GM12865 (cell line): Measurements from ENCODE around the gene ALG1.

Source experiments
- DNase-seq: peaks from one replicate; pipeline ENCODE4 v3.0.0; 2010; ENCODE audit warnings: low read depth
- H3K4me3 ChIP-seq: 2 replicates; pipeline ENCODE4 v1.5.1; 2011; ENCODE audit warnings: mild to moderate bottlenecking, low read depth, low read length, control low read depth
- CTCF ChIP-seq: IDR thresholded peaks from 2 replicates; pipeline ENCODE4 v1.5.1; 2011; ENCODE audit warnings: low read length, control low read depth, low read depth, inconsistent platforms; ENCODE audit not compliant: insufficient read depth; ENCODE audit errors: missing control alignments

Gene ALG1

DNA sequence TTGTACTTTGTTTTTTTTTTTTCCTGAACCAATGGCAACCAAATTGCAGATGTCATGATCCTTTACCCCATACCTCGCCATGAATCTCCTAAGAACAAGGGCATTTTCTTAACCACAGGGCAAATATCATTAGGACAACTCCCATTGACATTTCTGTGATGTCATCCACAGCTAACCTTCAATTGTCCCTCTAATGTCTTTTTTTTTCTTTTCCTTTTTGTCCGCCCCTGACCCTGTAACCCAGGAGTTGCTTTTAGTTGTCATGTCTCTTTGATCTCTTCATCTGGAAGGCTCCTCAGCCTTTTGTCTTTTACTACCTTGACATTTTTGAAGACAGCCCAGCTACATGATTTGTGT is 37.5 kb upstream of the ALG1 start:
- no peak for TF ChIP-seq CTCF
- H3K4me3 ChIP-seq, result peak overlapping the region; percentile 51
- DNase-seq, result no peak

GRCh38 chr16:5035909-5036227 is 35.8 kb upstream of the ALG1 start:
- DNase-seq, result no peak
- H3K4me3 ChIP-seq, result no peak overlapping the region
- TF ChIP-seq CTCF, result no peak

GRCh38 chr16:5036228-5037156 is 35.2 kb upstream of the ALG1 start:
- DNase-seq, result peak; percentile 46
- no peak for TF ChIP-seq CTCF
- H3K4me3 ChIP-seq, result no peak overlapping the region

- no peak for TF ChIP-seq CTCF
- no peak overlapping the region for H3K4me3 ChIP-seq
- no peak for DNase-seq
Measured at GRCh38 chr16:5040451-5040850, 31.2 kb upstream of the ALG1 start.

- peak overlapping the region; percentile 8 for H3K4me3 ChIP-seq
- peak; percentile 91 for DNase-seq
- TF ChIP-seq CTCF, result no peak
Measured at GRCh38 chr16:5041600-5042133, 30.0 kb upstream of the ALG1 start.

GRCh38 chr16:5042574-5043171 is 29.0 kb upstream of the ALG1 start:
- DNase-seq, result no peak
- no peak overlapping the region for H3K4me3 ChIP-seq
- no peak for TF ChIP-seq CTCF
